AG04450 (cell line): Measurements from ENCODE around the gene CSTF1. TPM values are rescaled to one million over a fixed set of nuclear protein-coding genes. Genes with fewer than 3 reads are reported as not detected.

ENCODE experiments used
- CTCF ChIA-PET: fragments of 300-600, 350-600 bp; formaldehyde crosslinking; extraction: SDS; loops from one replicate; lab custom pipeline; 2022; ENCODE audit warnings: antibody characterized with exemption, inconsistent platforms; lab: Charles Lee
- POLR2A ChIA-PET: fragments of 350-600 bp; formaldehyde crosslinking; extraction: SDS; loops from one replicate; lab custom pipeline; 2021; ENCODE audit warnings: antibody characterized with exemption, inconsistent platforms; lab: Yijun Ruan, JAX
- DNase-seq: peaks from one replicate; pipeline ENCODE4 v3.0.0-alpha.2; 2011; ENCODE audit warnings: low read depth, low spot score
- H3K27ac ChIP-seq: one replicate; pipeline ENCODE4 v1.5.1; 2012; ENCODE audit warnings: low read depth, low read length, control low read depth
- H3K27me3 ChIP-seq: one replicate; pipeline ENCODE4 v1.6.0; 2012; ENCODE audit warnings: low read length; ENCODE audit not compliant: control insufficient read depth, insufficient read depth
- H3K4me3 ChIP-seq: 2 replicates; pipeline ENCODE4 v1.5.1; 2011; ENCODE audit warnings: mild to moderate bottlenecking, low read depth, low read length, control low read depth
- H3K9me3 ChIP-seq: 2 replicates; pipeline ENCODE4 v1.5.1; 2012; ENCODE audit warnings: low read length; ENCODE audit not compliant: control insufficient read depth, insufficient read depth
- CTCF ChIP-seq: IDR thresholded peaks from 2 replicates; pipeline ENCODE4 v1.5.1; 2011; ENCODE audit warnings: low read depth, low read length, control low read depth, inconsistent platforms
- polyA plus RNA-seq: library from polyadenylated mRNA; depleted of rRNA; stranded (reverse); fragments of >200 nt; gene quantifications from 2 replicates; pipeline ENCODE4 v1.2.3, GENCODE V29; 2011

CSTF1 gene
- polyA plus RNA-seq, 1 experiment: 74.4 TPM

- Histone ChIP-seq H3K4me3 (no peak overlapping the region), H3K27me3 (no peaks in the 10 kb centered on the region), H3K27ac (peak overlapping the region; percentile 91), H3K9me3 (no peaks in the 10 kb centered on the region)
- ChIA-PET CTCF (no interaction called here), POLR2A (interaction anchor here (0.8 to 4.6 kb wide), 6 partner anchors 9 to 38 kb away, joined by 3 to 52 read pairs (median 6); partner anchors contain the start of genes AURKA, CASS4 and CSTF1)
- TF ChIP-seq CTCF: no peak
- no peak for DNase-seq
Observed at GRCh38 chr20:56430461-56430860, 38.0 kb downstream of the CSTF1 start.

DNA sequence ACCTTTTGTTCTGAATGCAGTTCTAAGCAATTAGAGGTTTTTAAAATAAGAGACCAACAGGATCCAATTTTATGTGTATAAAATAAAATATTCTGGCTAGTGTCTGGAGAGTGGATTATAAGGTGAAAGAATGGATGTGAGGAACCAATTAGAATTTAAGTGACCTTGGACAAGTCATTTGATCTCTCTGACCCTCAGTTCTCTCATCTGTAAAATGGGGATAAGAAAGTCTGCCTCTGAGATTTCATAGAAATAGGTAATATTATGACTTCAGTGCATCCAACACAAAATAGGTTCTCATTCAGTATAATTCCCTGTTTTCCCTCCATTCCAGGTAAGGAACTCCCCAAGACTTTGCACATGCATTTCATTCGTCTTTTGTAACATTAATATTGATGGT is 38.5 kb downstream of the CSTF1 start:
- ChIA-PET CTCF (no interaction called here), POLR2A (interaction anchor here (1.3 to 4.6 kb wide), 5 partner anchors 8 to 21 kb away, joined by 3 to 52 read pairs (median 6); partner anchors contain the start of gene CASS4)
- no peaks in the 10 kb centered on the region for H3K27me3 ChIP-seq
- no peak for DNase-seq
- no peak overlapping the region for H3K4me3 ChIP-seq
- TF ChIP-seq CTCF: no peak
- H3K9me3 ChIP-seq: no peaks in the 10 kb centered on the region
- H3K27ac ChIP-seq: peak overlapping the region; percentile 70

- ChIA-PET CTCF (no interaction called here), POLR2A (interaction anchor here (1.4 to 4.6 kb wide), 2 partner anchors 8 to 22 kb away, joined by 6 to 52 read pairs; no protein-coding TSS in a partner anchor)
- no peak overlapping the region for H3K27ac ChIP-seq
- DNase-seq: no peak
- TF ChIP-seq CTCF: no peak
- no peaks in the 10 kb centered on the region for H3K27me3 ChIP-seq
- no peak overlapping the region for H3K4me3 ChIP-seq
- no peaks in the 10 kb centered on the region for H3K9me3 ChIP-seq
Observed at GRCh38 chr20:56431471-56431870, 39.0 kb downstream of the CSTF1 start.

GRCh38 chr20:56433221-56433879 is 40.9 kb downstream of the CSTF1 start:
- H3K9me3 ChIP-seq: no peaks in the 10 kb centered on the region; the same call in 1 of the 2 replicates
- ChIA-PET POLR2A (interaction anchor here (0.7 to 2.5 kb wide), 6 partner anchors 8 to 24 kb away, joined by 3 to 19 read pairs (median 4); partner anchors contain the start of gene CASS4), CTCF (interaction anchor here (0.5 to 0.9 kb wide), 2 partner anchors 12 to 17 kb away, joined by 3 read pairs; no protein-coding TSS in a partner anchor)
- H3K27ac ChIP-seq: peak overlapping the region; percentile 95
- TF ChIP-seq CTCF: no peak
- H3K27me3 ChIP-seq: no peaks in the 10 kb centered on the region
- DNase-seq: no peak
- H3K4me3 ChIP-seq: no peak overlapping the region

- CTCF ChIA-PET: no interaction called here
- H3K4me3 ChIP-seq: no peak overlapping the region
- no peaks in the 10 kb centered on the region for H3K27me3 ChIP-seq
- POLR2A ChIA-PET: interaction anchor here (0.7 to 2.5 kb wide), 7 partner anchors 9 to 24 kb away, joined by 3 to 19 read pairs (median 4); partner anchors contain the start of gene CASS4
- DNase-seq: peak; percentile 81
- peak overlapping the region; percentile 95 for H3K27ac ChIP-seq
- TF ChIP-seq CTCF: no peak
- no peaks in the 10 kb centered on the region; the same call in 1 of the 2 replicates for H3K9me3 ChIP-seq
Observed at GRCh38 chr20:56433880-56434255, 41.4 kb downstream of the CSTF1 start.
